ENCODE results near the gene NOC3L.

Gene NOC3L

GRCh38 chr10:94383530-94383929 is 20.8 kb upstream of the NOC3L start:
- Histone ChIP-seq H3K4me3 (ENCODE audit: low read length) (no peak overlapping the region), H3K9me2 (replicated peaks; ENCODE audit: control insufficient read depth, low read length) (no peaks in the 10 kb centered on the region), H3K27me3 (ENCODE audit: control insufficient read depth, low read length) (no peaks in the 10 kb centered on the region), H3K9me3 (ENCODE audit: control insufficient read depth, insufficient read depth, low read length) (no peaks in the 10 kb centered on the region), H3F3A (ENCODE audit: control insufficient read depth, insufficient read depth) (no peaks in the 10 kb centered on the region), H3K79me2 (ENCODE audit: control insufficient read depth, low read length) (no peaks in the 10 kb centered on the region), H3K36me3 (ENCODE audit: control insufficient read depth, low read length) (no peaks in the 10 kb centered on the region), H4K20me1 (ENCODE audit: control insufficient read depth, insufficient read depth, low read depth, low read length) (no peaks in the 10 kb centered on the region), H3K27ac (ENCODE audit: low read depth, low read length) (no peak overlapping the region), H3K4me2 (ENCODE audit: low read length) (no peak overlapping the region), H3K4me1 (ENCODE audit: control insufficient read depth, low read length) (no peaks in the 10 kb centered on the region)
- TF ChIP-seq CTCF (IDR thresholded peaks at IDR 0.05; ENCODE audit: low read depth, low read length, poor library complexity, severe bottlenecking) (no peak), EZH2phosphoT487 (IDR thresholded peaks at IDR 0.05; ENCODE audit: borderline replicate concordance, low read length) (no peak)

- Histone ChIP-seq H3K9me2 (replicated peaks; ENCODE audit: control insufficient read depth, low read length) (no peaks in the 10 kb centered on the region), H3K36me3 (ENCODE audit: control insufficient read depth, low read length) (no peaks in the 10 kb centered on the region), H3K4me3 (ENCODE audit: low read length) (no peak overlapping the region), H3K27me3 (ENCODE audit: control insufficient read depth, low read length) (peaks cover 16% of the 10 kb centered on the region), H3K4me1 (ENCODE audit: control insufficient read depth, low read length) (no peaks in the 10 kb centered on the region), H3K27ac (ENCODE audit: low read depth, low read length) (no peak overlapping the region), H3F3A (ENCODE audit: control insufficient read depth, insufficient read depth) (no peaks in the 10 kb centered on the region), H3K4me2 (ENCODE audit: low read length) (no peak overlapping the region), H3K9me3 (ENCODE audit: control insufficient read depth, insufficient read depth, low read length) (no peaks in the 10 kb centered on the region), H4K20me1 (ENCODE audit: control insufficient read depth, insufficient read depth, low read depth, low read length) (no peaks in the 10 kb centered on the region), H3K79me2 (ENCODE audit: control insufficient read depth, low read length) (no peaks in the 10 kb centered on the region)
- TF ChIP-seq EZH2phosphoT487 (IDR thresholded peaks at IDR 0.05; ENCODE audit: borderline replicate concordance, low read length) (no peak), CTCF (IDR thresholded peaks at IDR 0.05; ENCODE audit: low read depth, low read length, poor library complexity, severe bottlenecking) (no peak)
These were observed 14.1 kb upstream of the NOC3L start for GRCh38 chr10:94376865-94377264.

GRCh38 chr10:94375374-94375773 is 12.6 kb upstream of the NOC3L start:
- Histone ChIP-seq H3K27ac (ENCODE audit: low read depth, low read length) (no peak overlapping the region), H3F3A (ENCODE audit: control insufficient read depth, insufficient read depth) (no peaks in the 10 kb centered on the region), H3K79me2 (ENCODE audit: control insufficient read depth, low read length) (no peaks in the 10 kb centered on the region), H3K9me2 (replicated peaks; ENCODE audit: control insufficient read depth, low read length) (no peaks in the 10 kb centered on the region), H4K20me1 (ENCODE audit: control insufficient read depth, insufficient read depth, low read depth, low read length) (no peaks in the 10 kb centered on the region), H3K4me1 (ENCODE audit: control insufficient read depth, low read length) (no peaks in the 10 kb centered on the region), H3K4me2 (ENCODE audit: low read length) (no peak overlapping the region), H3K4me3 (ENCODE audit: low read length) (no peak overlapping the region), H3K36me3 (ENCODE audit: control insufficient read depth, low read length) (no peaks in the 10 kb centered on the region), H3K9me3 (ENCODE audit: control insufficient read depth, insufficient read depth, low read length) (no peaks in the 10 kb centered on the region), H3K27me3 (ENCODE audit: control insufficient read depth, low read length) (peaks cover 20% of the 10 kb centered on the region)
- TF ChIP-seq CTCF (IDR thresholded peaks at IDR 0.05; ENCODE audit: low read depth, low read length, poor library complexity, severe bottlenecking) (no peak), EZH2phosphoT487 (IDR thresholded peaks at IDR 0.05; ENCODE audit: borderline replicate concordance, low read length) (no peak)

- Histone ChIP-seq H3K4me3 (ENCODE audit: low read length) (no peak overlapping the region), H3K27ac (ENCODE audit: low read depth, low read length) (no peak overlapping the region), H3K4me1 (ENCODE audit: control insufficient read depth, low read length) (no peaks in the 10 kb centered on the region), H3K27me3 (ENCODE audit: control insufficient read depth, low read length) (peaks cover 12% of the 10 kb centered on the region), H4K20me1 (ENCODE audit: control insufficient read depth, insufficient read depth, low read depth, low read length) (no peaks in the 10 kb centered on the region), H3K9me2 (replicated peaks; ENCODE audit: control insufficient read depth, low read length) (no peaks in the 10 kb centered on the region), H3K9me3 (ENCODE audit: control insufficient read depth, insufficient read depth, low read length) (no peaks in the 10 kb centered on the region), H3F3A (ENCODE audit: control insufficient read depth, insufficient read depth) (no peaks in the 10 kb centered on the region), H3K36me3 (ENCODE audit: control insufficient read depth, low read length) (no peaks in the 10 kb centered on the region), H3K79me2 (ENCODE audit: control insufficient read depth, low read length) (no peaks in the 10 kb centered on the region), H3K4me2 (ENCODE audit: low read length) (no peak overlapping the region)
- TF ChIP-seq CTCF (IDR thresholded peaks at IDR 0.05; ENCODE audit: low read depth, low read length, poor library complexity, severe bottlenecking), result no peak
- TF ChIP-seq EZH2phosphoT487 (IDR thresholded peaks at IDR 0.05; ENCODE audit: borderline replicate concordance, low read length), result no peak
These were observed 7.8 kb upstream of the NOC3L start for GRCh38 chr10:94370501-94370900.
